Measurements from ENCODE around the gene PRKAG2. TPM values are rescaled to one million over a fixed set of nuclear protein-coding genes. Genes with fewer than 3 reads are reported as not detected.

The PRKAG2 gene
- total and polyA plus RNA-seq, 2 of the 13 experiments (the other 11 are each of a cell fraction or from before 2014, with no cell fraction given) = 0.90 to 1.3 TPM

DNA sequence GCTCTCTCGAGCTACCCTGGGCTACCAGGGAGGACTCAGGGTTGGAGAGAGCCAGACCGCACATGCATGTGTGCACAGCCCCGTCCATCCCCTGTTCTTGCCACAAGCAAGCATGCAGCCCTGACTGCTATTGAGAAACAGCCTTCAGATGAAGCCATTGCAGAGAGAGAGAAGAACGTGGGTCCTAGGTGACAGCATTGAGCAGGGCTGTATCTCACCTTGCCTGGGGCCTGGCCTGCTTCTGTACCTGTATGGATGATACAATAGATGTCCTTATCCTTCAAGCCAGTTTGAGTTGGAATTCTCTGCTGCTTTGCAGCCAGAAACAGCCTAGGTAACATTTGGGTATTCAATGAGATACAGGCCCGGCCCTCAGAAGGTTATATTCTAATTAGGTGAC, 229.9 kb downstream of the PRKAG2 start:
- Histone ChIP-seq H3K9ac (ENCODE audit: insufficient read depth, low read depth, low read length) (no peak overlapping the region), H4K20me1 (ENCODE audit: insufficient read depth, low read length) (no peaks in the 10 kb centered on the region), H3K27me3 (ENCODE audit: control insufficient read depth in 1 of 2, insufficient read depth in 2 of 2, low read length in 2 of 2) (peaks cover 0 to 8% of the 10 kb centered on the region in 2 experiments; a peak in 2 of 5 replicates), H2AFZ (ENCODE audit: low read length) (no peak overlapping the region), H3K79me2 (ENCODE audit: insufficient read depth, low read length) (no peaks in the 10 kb centered on the region), H3K9me3 (ENCODE audit: low read length) (no peaks in the 10 kb centered on the region), H3K36me3 (replicated peaks in 1 of 2; ENCODE audit: control insufficient read depth in 1 of 2, insufficient read depth in 2 of 2, low read length in 2 of 2) (no peaks in the 10 kb centered on the region), H3K4me1 (ENCODE audit: insufficient read depth, low read length) (no peaks in the 10 kb centered on the region), H3K4me2 (ENCODE audit: low read depth, low read length) (no peak overlapping the region), H3K27ac (ENCODE audit: extremely low read length, insufficient read depth, low read length) (no peak overlapping the region), H3K4me3 (replicated peaks in 1 of 3; ENCODE audit: insufficient read depth in 1 of 3, low read depth in 2 of 3, low read length in 3 of 3) (no peak overlapping the region)
- in situ Hi-C loops (cut with HindIII; ENCODE audit: extremely low pct_ligation_motif_present, low pct_unique_long_range_greater_than_20kb) = no loop called here
- ATAC-seq (no peak), DNase-seq (ENCODE audit: low spot score) (no peak), FAIRE-seq (no peak)
- POLR2A ChIA-PET = no interaction called here
- CTCF ChIA-PET (ENCODE audit: low intra/inter-chr PET ratio, low total read pairs) = no interaction called here
- WGBS (ENCODE audit: low lambda C conversion rate) = 25% methylated on average over 4 of the region's 5 CpGs
- TF ChIP-seq MYNN (CRISPR knock-in tag; IDR thresholded peaks at IDR 0.05; ENCODE audit: low read depth) (no peak), HNRNPH1 (optimal IDR thresholded peaks at IDR 0.05; ENCODE audit: low read depth, low read length) (no peak)
- TF ChIP-seq, protein P1, sequence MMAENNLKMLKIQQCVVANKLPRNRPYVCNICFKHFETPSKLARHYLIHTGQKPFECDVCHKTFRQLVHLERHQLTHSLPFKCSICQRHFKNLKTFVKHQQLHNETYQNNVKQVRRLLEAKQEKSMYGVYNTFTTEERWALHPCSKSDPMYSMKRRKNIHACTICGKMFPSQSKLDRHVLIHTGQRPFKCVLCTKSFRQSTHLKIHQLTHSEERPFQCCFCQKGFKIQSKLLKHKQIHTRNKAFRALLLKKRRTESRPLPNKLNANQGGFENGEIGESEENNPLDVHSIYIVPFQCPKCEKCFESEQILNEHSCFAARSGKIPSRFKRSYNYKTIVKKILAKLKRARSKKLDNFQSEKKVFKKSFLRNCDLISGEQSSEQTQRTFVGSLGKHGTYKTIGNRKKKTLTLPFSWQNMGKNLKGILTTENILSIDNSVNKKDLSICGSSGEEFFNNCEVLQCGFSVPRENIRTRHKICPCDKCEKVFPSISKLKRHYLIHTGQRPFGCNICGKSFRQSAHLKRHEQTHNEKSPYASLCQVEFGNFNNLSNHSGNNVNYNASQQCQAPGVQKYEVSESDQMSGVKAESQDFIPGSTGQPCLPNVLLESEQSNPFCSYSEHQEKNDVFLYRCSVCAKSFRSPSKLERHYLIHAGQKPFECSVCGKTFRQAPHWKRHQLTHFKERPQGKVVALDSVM (CRISPR knock-in tag; IDR thresholded peaks at IDR 0.05) = no peak
- no TSS peak for BruUV-seq (replicated peaks)
- intact Hi-C loops (cut with micrococcal nuclease; ENCODE audit: unreplicated experiment) = no loop called here

DNA sequence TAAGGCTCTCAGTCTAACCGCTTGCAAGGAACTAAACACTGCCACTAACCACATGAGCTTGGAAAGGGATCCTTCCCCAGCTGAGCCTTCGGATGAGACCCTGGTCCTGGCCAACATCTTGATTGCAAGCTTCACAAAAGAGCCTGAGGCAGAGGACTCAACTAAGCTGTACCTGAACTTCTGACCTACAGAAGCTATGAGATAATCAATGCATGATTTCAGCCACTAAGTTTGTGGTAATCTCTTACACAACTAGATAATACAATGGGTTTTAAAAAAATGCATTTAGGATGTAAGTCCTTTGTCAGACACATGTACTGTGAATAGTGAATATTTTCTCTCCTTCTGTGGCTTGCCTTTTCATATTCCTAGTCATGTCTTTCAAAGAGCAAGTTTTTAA, 231.6 kb downstream of the PRKAG2 start:
- Histone ChIP-seq H2AFZ (ENCODE audit: low read length) (no peak overlapping the region), H3K4me2 (ENCODE audit: low read depth, low read length) (no peak overlapping the region), H3K36me3 (replicated peaks in 1 of 2; ENCODE audit: control insufficient read depth in 1 of 2, insufficient read depth in 2 of 2, low read length in 2 of 2) (no peaks in the 10 kb centered on the region), H3K27ac (ENCODE audit: extremely low read length, insufficient read depth, low read length) (no peak overlapping the region), H3K4me3 (replicated peaks in 1 of 3; ENCODE audit: insufficient read depth in 1 of 3, low read depth in 2 of 3, low read length in 3 of 3) (no peak overlapping the region), H3K9me3 (ENCODE audit: low read length) (no peaks in the 10 kb centered on the region), H3K79me2 (ENCODE audit: insufficient read depth, low read length) (no peaks in the 10 kb centered on the region), H3K27me3 (ENCODE audit: control insufficient read depth in 1 of 2, insufficient read depth in 2 of 2, low read length in 2 of 2) (peaks cover 0 to 8% of the 10 kb centered on the region in 2 experiments; a peak in 2 of 5 replicates), H3K9ac (ENCODE audit: insufficient read depth, low read depth, low read length) (no peak overlapping the region), H4K20me1 (ENCODE audit: insufficient read depth, low read length) (no peaks in the 10 kb centered on the region), H3K4me1 (ENCODE audit: insufficient read depth, low read length) (no peaks in the 10 kb centered on the region)
- no TSS peak for BruUV-seq (replicated peaks)
- DNase-seq (ENCODE audit: low spot score) (no peak), ATAC-seq (no peak), FAIRE-seq (no peak)
- TF ChIP-seq, protein P2, sequence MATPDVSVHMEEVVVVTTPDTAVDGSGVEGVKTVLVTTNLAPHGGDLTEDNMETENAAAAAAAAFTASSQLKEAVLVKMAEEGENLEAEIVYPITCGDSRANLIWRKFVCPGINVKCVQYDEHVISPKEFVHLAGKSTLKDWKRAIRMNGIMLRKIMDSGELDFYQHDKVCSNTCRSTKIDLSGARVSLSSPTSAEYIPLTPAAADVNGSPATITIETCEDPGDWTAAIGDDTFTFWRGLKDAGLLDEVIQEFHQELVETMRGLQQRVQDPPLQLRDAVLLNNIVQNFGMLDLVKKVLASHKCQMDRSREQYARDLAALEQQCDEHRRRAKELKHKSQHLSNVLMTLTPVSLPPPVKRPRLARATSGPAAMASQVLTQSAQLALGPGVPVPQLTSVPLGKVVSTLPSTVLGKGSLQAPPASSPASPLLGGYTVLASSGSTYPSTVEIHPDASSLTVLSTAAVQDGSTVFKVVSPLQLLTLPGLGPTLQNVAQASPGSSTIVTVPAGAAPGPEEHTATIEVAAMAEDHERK (CRISPR knock-in tag; IDR thresholded peaks at IDR 0.05; ENCODE audit: low read depth) = no peak
- TF ChIP-seq HMG20A (CRISPR knock-in tag; IDR thresholded peaks at IDR 0.05; ENCODE audit: borderline replicate concordance) = no peak
- no peak for TF ChIP-seq SMARCE1 (IDR thresholded peaks at IDR 0.05; ENCODE audit: borderline replicate concordance)
- TF ChIP-seq, protein P3, sequence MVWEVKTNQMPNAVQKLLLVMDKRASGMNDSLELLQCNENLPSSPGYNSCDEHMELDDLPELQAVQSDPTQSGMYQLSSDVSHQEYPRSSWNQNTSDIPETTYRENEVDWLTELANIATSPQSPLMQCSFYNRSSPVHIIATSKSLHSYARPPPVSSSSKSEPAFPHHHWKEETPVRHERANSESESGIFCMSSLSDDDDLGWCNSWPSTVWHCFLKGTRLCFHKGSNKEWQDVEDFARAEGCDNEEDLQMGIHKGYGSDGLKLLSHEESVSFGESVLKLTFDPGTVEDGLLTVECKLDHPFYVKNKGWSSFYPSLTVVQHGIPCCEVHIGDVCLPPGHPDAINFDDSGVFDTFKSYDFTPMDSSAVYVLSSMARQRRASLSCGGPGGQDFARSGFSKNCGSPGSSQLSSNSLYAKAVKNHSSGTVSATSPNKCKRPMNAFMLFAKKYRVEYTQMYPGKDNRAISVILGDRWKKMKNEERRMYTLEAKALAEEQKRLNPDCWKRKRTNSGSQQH (CRISPR knock-in tag; IDR thresholded peaks at IDR 0.05; ENCODE audit: low read depth) = no peak
- TF ChIP-seq, protein P4, sequence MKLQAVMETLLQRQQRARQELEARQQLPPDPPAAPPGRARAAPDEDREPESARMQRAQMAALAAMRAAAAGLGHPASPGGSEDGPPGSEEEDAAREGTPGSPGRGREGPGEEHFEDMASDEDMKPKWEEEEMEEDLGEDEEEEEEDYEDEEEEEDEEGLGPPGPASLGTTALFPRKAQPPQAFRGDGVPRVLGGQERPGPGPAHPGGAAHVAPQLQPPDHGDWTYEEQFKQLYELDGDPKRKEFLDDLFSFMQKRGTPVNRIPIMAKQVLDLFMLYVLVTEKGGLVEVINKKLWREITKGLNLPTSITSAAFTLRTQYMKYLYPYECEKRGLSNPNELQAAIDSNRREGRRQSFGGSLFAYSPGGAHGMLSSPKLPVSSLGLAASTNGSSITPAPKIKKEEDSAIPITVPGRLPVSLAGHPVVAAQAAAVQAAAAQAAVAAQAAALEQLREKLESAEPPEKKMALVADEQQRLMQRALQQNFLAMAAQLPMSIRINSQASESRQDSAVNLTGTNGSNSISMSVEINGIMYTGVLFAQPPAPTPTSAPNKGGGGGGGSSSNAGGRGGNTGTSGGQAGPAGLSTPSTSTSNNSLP (IDR thresholded peaks at IDR 0.05; ENCODE audit: low read depth, low read length) = no peak
- in situ Hi-C loops (cut with HindIII; ENCODE audit: extremely low pct_ligation_motif_present, low pct_unique_long_range_greater_than_20kb) (no loop called here), intact Hi-C loops (cut with micrococcal nuclease; ENCODE audit: unreplicated experiment) (no loop called here)
- CTCF ChIA-PET (ENCODE audit: low intra/inter-chr PET ratio, low total read pairs) = no interaction called here
- 0% methylated on average over 2 of the region's 2 CpGs for WGBS (ENCODE audit: low lambda C conversion rate)
- POLR2A ChIA-PET = no interaction called here
